Measurements from ENCODE around the gene DCPS. TPM values are rescaled to one million over a fixed set of nuclear protein-coding genes. Genes with fewer than 3 reads are reported as not detected.

Gene DCPS
- total RNA-seq, 1 donor from 2014 or later = 11.2 TPM

DNA sequence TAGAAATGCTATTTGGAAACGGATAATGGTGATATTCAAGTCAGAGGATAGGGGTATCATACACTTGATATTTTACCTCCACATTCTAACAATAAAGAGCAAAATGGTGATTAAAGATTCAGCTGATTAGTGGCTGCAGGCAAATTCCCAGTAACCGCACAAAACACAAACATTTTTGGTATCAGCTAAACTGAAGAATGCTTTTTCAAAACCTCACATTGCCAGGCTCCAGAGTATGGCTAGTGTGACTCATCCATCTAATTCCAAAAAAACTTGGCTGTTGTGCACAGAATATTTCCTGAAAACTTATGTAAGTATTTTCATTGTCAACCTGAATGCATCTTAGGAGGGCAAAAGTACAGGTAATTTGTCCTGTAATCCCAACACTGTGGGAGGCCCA, 46.1 kb upstream of the DCPS start:
- no peaks in the 10 kb centered on the region for H3K4me1 Mint-ChIP-seq (ENCODE audit: unreplicated experiment)
- H3K4me3 Mint-ChIP-seq (ENCODE audit: unreplicated experiment) = no peak overlapping the region
- peaks cover 23% of the 10 kb centered on the region for H3K36me3 Mint-ChIP-seq (ENCODE audit: unreplicated experiment)
- H3K9me3 Mint-ChIP-seq (ENCODE audit: unreplicated experiment) = no peaks in the 10 kb centered on the region
- TF ChIP-seq CTCF (IDR thresholded peaks at IDR 0.05) = no peak
- H3K27me3 Mint-ChIP-seq (ENCODE audit: unreplicated experiment) = no peaks in the 10 kb centered on the region
- H3K27ac Mint-ChIP-seq (ENCODE audit: unreplicated experiment) = no peak overlapping the region
- DNase-seq (ENCODE audit: extremely low spot score, unreplicated experiment) = no peak

DNA sequence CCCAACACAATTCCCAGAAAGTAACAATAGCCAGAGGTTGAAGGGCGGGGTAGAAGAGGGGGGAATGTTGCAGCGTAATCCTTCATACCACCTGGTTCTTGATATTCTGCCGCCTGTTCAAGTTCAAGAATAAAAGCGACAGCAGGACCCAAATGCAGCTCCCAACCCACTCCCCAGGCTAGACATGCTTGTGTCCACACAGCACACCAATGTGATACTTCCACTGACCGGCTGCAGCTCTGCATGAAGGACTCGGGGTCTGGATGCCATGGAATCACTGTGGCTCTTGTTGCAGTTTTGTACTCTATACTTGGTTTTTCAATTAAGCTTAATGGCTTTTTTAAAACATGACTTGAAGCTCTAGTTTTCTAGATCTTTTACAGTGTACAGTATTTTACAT, 41.6 kb upstream of the DCPS start:
- Mint-ChIP-seq H3K36me3 (ENCODE audit: unreplicated experiment) (peaks cover 39% of the 10 kb centered on the region), H3K27ac (ENCODE audit: unreplicated experiment) (no peak overlapping the region), H3K27me3 (ENCODE audit: unreplicated experiment) (no peaks in the 10 kb centered on the region), H3K4me1 (ENCODE audit: unreplicated experiment) (peaks cover 2% of the 10 kb centered on the region), H3K4me3 (ENCODE audit: unreplicated experiment) (no peak overlapping the region), H3K9me3 (ENCODE audit: unreplicated experiment) (no peaks in the 10 kb centered on the region)
- no peak for DNase-seq (ENCODE audit: extremely low spot score, unreplicated experiment)
- TF ChIP-seq CTCF (IDR thresholded peaks at IDR 0.05) = no peak

GRCh38 chr11:126263489-126263888, 40.4 kb upstream of the DCPS start:
- peaks cover 37% of the 10 kb centered on the region for H3K36me3 Mint-ChIP-seq (ENCODE audit: unreplicated experiment)
- H3K27me3 Mint-ChIP-seq (ENCODE audit: unreplicated experiment) = no peaks in the 10 kb centered on the region
- DNase-seq (ENCODE audit: extremely low spot score, unreplicated experiment) = no peak
- H3K9me3 Mint-ChIP-seq (ENCODE audit: unreplicated experiment) = no peaks in the 10 kb centered on the region
- H3K27ac Mint-ChIP-seq (ENCODE audit: unreplicated experiment) = no peak overlapping the region
- peaks cover 11% of the 10 kb centered on the region for H3K4me1 Mint-ChIP-seq (ENCODE audit: unreplicated experiment)
- H3K4me3 Mint-ChIP-seq (ENCODE audit: unreplicated experiment) = no peak overlapping the region
- no peak for TF ChIP-seq CTCF (IDR thresholded peaks at IDR 0.05)

- no peak overlapping the region for H3K27ac Mint-ChIP-seq (ENCODE audit: unreplicated experiment)
- no peak overlapping the region for H3K4me3 Mint-ChIP-seq (ENCODE audit: unreplicated experiment)
- H3K27me3 Mint-ChIP-seq (ENCODE audit: unreplicated experiment) = no peaks in the 10 kb centered on the region
- peaks cover 22% of the 10 kb centered on the region for H3K4me1 Mint-ChIP-seq (ENCODE audit: unreplicated experiment)
- H3K9me3 Mint-ChIP-seq (ENCODE audit: unreplicated experiment) = no peaks in the 10 kb centered on the region
- no peak for DNase-seq (ENCODE audit: extremely low spot score, unreplicated experiment)
- no peak for TF ChIP-seq CTCF (IDR thresholded peaks at IDR 0.05)
- H3K36me3 Mint-ChIP-seq (ENCODE audit: unreplicated experiment) = peaks cover 37% of the 10 kb centered on the region
These were observed 38.0 kb upstream of the DCPS start for GRCh38 chr11:126265811-126266210.

DNA sequence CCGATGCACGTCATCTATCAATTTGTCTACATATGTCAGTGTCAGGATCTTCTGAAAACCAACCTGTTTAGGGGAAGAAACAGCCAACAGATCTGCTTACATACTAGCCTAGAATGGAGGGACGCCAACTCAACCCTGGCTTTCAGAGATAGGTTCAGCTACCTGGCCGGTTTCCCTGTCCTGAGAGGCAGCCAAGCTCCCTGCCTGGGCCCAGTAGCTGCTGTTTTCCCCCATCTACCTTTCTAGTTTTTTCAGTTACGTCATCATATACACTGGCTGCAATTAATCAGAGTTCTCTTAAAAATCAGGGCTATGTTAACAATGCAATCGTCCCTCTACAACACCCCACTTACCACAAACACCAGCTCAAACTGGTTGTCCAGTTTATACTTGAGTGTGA, 36.2 kb upstream of the DCPS start:
- no peak for TF ChIP-seq CTCF (IDR thresholded peaks at IDR 0.05)
- H3K27ac Mint-ChIP-seq (ENCODE audit: unreplicated experiment) = peak overlapping the region; percentile 97
- H3K36me3 Mint-ChIP-seq (ENCODE audit: unreplicated experiment) = peaks cover 37% of the 10 kb centered on the region
- H3K4me3 Mint-ChIP-seq (ENCODE audit: unreplicated experiment) = peak overlapping the region; percentile 96
- peaks cover 22% of the 10 kb centered on the region for H3K4me1 Mint-ChIP-seq (ENCODE audit: unreplicated experiment)
- no peak for DNase-seq (ENCODE audit: extremely low spot score, unreplicated experiment)
- no peaks in the 10 kb centered on the region for H3K9me3 Mint-ChIP-seq (ENCODE audit: unreplicated experiment)
- H3K27me3 Mint-ChIP-seq (ENCODE audit: unreplicated experiment) = no peaks in the 10 kb centered on the region
